ENCODE results near the gene ADM.

Gene ADM

DNA sequence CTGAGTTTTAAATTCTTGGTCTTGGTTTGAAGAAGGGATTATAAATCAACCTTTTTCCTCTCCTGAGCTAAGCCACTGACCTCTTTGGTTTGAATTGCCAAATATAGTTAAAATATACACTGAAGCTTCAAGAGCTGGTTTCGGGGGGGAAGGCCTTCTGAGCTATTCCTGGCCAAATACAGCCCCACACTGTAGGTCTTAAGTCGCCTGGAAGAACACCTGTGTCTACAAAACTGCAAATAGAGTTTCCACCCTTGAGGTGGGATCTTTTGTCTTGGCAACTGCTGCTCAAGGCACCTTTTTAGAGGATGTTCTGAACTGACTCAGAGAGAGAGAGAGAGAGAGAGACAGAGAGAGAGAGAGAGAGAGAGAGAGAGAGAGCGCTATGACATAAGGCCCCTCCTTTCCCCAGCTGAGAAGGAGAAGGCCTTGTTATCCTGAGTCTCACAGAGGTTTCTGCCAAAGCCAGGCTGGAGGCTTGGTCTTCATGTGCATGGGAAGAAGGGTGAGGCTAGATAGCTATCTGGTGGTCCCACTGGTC is 5.5 kb downstream of the ADM start:
- no peak for DNase-seq

DNA sequence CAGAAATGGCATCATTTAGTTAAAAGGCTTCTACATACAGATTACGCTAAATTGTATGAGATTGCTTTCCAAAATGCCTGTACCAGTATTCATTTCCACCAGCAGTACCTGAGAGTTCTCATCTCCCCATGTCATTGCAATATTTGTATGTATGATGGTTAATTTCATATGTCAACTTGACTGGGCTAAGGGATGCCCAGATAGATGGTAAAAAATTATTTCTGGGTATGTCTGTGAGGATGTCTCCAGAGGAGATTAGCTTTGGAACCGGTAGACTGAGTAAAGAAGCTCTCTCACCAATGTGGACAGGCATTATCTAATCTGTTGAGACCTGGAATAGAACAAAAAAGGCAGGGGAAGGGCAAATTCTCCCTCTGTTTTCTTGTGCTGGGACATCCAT is 6.9 kb downstream of the ADM start:
- no peak for DNase-seq

DNA sequence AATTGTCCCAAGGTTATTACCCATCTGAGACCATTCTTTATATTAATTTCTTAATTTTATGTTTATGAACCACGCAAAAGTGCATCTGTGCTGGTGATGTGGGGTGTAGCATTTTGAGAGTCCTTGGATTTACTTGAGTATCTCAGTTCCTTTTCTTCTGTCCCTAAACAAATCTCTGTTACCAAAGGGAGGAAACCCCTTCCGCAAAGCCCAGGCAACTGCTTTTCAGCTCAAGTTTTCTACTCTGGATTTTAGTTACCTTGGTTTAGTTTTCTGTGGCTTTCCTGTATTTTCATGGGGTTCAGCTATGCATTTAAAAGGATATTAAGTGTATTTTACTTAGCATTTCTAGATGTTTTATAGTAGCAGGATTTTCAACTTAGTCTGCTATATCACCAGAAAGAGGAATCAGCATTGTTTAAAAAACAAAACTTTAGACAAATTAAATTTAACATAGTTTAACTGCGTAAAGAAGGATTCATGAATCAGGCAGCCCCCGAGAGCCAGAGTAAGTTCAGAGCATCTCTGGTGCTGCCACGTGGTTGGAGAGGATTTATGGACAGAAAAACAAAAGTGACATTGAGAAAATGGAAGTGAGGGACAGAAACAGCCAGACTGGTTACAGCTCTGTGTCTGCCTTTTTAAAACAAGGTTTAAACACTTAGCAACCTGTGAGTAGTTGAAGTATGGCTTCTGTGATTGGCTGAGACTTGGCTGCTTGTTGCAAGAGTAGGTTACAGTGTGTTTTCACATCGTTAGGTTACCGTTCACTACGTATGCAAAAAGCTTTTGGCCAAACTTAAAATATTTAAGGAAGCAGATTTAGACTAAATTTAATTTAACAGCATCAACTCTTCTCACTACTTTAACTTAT is 9.6 kb downstream of the ADM start:
- no peak for DNase-seq

DNA sequence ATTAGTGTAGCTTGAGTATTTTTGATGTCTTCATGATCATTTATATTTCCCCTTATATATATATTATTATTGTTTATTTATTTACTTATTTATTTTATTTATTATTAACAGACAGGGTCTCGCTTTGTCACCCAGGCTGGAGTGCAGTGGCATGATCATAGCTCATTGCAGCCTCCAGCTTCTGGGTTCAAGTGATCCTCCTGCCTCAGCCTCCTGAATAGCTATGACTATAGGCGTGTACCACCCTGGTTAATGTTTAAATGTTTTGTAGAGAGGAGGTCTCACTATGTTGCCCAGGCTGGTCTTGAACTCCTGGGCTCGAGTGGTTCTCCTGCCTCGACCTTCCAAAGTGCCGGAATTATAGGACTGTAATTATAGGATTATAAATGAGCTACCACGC is 10.2 kb downstream of the ADM start:
- no peak for DNase-seq

DNA sequence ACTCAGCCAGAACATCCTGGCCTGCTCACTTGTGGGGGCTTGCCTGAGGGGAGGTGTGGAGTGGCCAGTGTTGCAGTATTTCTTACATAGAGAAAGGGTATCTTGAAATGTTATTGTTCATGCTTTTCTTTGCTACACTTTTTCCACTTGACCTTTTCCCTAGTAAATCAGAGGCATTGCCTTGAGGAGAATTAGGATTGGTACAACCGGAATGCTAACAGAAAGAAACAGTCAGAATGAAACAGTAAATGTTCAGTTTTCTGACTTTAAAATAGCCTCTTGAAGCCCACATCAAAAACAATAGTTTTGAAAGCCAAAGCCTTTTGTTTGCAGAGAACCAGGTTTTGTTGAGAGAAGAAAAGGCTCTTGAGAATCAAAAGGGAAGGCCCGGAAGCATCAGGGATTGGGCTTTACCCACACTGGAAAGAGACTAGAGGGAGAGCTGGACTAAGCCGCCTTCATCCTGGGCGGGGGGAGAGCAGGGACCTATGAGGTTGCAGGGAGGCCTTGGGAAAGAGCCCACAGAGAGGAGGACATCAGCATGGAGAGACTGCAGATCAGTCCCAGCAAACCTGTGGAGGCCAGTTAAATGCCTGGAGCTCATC is 12.4 kb downstream of the ADM start:
- DNase-seq = no peak

DNA sequence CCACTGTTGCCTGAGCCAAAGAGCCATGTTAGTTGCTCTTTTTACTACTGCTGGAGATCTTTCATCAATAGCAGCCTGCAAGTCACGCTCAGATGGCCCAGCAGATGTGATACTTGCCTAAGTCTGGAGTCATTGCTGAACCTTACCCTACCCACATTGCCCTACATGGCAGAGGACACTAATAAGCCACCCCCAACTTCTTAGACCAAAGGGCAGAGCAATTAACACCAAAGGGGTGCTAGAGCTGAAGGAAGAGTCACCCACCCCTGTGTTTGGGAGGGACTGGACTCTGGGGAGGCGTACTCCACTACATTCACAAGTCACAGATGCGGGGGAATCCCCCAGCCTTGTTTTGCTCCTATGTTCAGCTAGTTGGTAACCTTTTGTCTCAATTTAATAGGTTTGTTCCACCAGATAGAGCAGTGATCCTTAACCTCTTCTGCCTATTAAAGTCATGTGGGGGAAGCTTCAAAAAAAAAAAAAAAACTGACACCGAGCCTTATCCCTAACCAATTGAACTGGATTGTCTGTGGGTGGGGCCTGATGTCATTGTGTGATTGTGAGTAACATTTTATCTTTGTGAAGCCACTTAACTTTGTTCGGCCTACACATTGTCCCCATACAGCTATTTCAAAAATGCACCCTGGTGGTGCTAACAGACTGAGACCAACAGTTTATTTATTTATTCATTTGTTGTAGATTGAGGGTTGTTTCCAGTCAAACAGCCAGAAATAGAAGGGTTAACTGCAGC is 13.1 kb downstream of the ADM start:
- no peak for DNase-seq

DNA sequence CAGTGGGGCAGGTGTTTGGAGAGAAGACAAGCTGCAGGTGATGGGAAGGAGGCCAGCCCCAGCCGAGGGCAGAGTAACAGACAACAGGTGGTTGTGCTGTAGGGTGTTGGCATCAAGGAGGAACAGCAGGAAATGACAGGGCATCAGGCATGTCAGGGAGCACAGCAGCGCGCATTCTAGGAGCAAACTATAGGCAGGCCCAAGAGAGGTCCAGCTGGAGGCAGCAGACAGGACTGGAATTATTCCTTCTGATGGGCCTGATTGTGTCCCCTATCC is 13.6 kb downstream of the ADM start:
- DNase-seq = no peak

DNA sequence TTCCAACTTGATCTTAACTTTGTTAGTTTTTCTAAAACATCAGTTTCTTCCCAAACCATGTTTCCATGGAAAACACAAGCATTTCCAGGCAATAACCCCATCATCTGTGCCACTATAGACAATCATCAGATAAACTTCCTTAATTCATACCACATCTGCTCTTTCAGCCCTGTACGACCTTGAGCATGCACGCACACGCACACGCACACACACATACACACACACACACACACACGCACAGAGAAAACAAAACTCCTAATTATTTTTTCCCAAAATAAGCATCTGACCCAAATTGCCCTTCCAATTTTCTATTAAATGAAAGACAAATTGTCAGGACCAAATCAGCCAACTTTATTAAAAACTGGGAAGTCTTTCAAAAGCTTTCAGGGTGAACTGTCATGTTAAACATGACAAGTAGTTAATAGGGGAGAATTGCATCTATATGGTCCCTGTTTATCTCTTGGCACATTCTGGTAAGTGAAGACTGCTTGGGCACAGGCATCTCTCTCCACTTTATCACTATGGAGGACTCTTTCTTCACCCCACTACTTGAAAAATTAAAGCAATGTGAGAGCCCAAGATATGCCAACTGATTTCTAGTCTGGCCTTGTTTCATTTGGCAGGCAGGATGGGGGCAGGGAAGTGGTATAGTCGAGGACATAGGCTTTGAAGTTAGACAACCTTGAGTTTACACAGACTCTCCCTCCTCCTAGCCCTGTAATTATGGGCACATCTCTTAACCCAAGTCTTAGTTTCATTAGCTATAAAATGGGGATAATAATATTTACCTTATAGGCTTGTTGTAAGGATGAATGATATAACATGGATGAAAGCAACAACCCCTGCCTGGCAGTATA is 15.1 kb downstream of the ADM start:
- no peak for DNase-seq

DNA sequence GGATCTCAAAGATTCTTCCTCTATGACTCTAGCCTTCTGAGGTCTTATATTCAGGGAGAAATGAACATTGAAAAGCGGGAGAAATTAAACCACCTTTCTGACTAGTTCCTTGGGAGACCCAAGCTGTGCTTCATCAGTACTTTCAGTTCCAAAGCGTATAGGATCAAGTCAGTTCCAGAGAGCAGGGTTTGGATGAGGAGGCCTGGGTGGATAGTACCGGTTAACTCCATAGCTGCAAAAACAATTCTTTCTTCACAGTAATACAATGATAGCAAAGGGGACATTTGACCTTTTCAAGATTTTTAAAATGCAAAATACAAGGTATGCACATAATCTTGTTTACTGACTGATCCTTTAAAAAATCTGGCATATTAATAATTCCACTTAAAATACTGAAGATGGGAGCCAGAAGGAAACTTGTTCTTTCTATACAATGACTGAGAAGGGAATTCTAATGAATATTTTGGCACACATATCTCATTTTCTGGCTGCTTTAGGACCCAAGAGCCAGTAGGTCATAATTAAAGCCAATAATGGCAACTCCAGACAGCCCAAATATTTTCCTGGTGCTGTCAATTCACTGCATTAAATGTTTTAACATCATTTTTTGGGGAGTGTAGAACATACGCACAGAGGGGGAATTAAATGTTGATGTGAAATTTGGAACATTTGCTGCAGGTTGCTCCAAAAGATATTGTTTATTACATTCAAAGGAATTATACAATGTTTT is 16.0 kb downstream of the ADM start:
- DNase-seq = no peak

DNA sequence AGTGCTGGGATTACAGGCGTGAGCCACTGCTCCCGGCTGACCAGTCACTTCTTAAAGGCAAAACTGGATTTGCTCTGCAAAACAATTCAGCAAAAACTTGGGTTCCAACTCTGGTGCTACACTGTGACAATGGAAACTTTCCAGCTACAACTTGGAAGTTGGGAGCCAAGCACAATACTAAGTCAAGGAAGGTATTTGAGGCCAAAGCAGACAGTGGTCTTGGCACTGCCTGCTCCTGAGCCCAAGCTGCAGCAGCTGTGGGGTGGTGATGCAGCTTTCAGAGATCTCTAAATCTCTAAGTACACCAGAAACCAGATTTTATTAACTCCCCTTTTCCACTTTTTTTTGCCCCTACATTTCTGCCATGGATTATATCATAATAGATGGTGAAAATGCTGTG is 17.5 kb downstream of the ADM start:
- DNase-seq = no peak

DNA sequence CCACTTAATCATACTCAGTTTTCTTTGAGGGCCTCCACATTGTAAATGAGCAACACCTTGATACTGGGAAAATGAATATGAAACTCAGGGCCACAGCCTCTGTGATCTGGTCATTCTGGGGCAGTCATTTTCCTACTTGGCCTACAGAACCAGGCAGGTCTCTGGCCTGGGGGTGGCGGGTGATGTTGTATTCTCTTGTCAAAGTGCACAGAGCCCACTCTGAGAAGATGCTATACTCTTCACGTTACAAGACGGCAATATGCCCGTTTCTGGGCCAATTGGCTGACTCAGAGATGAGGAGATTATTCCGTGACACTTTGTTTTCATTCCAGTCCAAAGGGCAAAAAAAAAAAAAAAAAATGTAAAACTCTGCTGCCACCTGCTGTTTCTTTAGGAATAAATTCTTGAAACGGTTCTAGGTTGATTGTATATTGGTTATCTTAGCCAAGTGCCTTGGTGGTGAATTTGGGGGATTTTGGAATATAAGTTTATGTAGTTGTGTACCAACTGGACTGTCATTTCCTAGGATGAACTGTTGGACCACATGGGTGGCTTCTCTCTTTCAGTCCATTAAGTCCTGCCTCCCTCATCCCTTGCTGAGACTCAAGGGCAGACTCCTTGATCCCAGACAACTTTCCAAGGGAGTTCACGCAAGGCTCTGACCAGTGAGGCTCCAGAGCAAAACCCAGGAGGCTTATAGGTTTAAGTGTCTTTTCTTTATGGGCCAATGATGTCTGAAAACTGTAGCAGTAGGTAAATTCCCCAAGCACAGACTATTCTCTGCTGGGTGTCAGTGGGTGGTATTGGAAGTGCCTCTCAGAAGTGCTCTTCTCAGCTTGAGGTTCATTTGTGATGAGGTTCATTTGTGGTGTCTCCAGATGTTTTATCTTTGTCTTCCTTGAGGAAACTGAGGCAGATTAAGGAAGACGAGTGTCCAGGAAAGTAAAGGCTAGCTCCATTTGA is 18.2 kb downstream of the ADM start:
- DNase-seq = peak; percentile 45

DNA sequence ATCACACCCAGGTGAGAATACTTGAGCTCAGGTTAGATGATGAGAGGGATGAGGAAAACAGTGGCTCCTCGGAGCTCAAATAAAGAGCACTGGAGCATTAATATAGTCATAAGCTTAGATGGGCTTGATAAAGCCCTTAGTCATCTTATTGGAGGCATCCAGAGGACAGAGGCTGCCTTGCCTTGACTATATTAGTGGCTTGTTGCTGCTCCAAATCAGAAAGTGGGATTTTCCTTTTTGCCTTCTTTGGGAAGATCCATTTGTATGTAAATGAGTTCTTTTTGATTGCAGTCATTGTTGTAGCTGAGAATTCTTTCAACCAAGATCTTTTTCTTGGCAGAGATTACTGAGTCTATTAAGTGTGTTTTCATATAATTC is 18.9 kb downstream of the ADM start:
- no peak for DNase-seq

DNA sequence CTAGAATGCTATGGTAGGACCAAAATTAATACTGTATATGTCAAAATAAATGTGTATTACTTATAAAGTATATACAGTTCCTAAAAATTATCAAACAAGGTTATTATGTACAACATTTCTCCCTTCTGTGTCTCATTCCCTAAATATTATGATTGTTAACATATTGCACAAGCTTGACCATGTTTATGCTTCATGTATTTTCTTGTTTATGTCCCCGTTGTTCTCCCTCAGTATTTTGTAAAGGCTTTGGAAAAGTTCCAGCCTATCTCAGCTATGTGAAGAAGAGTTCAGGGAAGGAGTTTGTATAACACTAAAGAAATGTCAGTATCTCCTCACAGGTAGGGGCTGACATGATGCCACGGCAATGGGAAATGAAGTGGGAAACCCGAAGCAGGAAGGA is 19.6 kb downstream of the ADM start:
- DNase-seq = no peak

DNA sequence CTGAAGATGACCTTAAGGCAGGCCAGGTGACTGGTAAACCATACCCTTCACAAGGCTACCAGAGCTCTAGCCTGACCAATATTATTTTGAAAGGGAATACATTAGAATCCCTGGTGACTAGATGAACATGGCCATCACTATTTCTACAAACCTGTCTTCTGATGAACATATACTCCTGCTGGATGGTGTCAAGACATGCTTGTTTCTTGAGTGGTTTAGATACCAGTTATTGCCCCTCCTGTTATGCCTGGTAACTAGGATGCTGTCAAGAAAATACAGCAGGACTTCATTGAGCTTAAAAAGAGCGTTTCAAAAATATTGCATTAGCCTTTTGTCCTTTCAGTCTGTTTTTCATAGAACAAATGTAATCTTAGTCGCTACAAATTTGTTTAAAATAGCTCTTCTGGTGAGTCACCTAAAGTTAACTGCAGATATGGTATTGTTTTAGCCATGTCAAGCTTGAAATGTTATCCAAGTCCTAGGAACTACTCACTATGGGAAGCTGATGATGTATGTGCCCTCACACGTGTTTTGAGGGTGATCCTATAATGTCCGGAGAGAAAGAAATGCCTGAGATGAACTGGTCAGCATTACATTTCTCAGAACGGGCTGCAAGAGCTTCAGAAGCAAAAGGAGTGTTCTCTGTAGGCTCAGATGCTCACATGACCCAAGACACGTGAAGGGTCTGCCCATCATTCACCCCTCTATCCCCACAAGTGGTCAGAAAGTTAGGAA is 20.6 kb downstream of the ADM start:
- DNase-seq = no peak

DNA sequence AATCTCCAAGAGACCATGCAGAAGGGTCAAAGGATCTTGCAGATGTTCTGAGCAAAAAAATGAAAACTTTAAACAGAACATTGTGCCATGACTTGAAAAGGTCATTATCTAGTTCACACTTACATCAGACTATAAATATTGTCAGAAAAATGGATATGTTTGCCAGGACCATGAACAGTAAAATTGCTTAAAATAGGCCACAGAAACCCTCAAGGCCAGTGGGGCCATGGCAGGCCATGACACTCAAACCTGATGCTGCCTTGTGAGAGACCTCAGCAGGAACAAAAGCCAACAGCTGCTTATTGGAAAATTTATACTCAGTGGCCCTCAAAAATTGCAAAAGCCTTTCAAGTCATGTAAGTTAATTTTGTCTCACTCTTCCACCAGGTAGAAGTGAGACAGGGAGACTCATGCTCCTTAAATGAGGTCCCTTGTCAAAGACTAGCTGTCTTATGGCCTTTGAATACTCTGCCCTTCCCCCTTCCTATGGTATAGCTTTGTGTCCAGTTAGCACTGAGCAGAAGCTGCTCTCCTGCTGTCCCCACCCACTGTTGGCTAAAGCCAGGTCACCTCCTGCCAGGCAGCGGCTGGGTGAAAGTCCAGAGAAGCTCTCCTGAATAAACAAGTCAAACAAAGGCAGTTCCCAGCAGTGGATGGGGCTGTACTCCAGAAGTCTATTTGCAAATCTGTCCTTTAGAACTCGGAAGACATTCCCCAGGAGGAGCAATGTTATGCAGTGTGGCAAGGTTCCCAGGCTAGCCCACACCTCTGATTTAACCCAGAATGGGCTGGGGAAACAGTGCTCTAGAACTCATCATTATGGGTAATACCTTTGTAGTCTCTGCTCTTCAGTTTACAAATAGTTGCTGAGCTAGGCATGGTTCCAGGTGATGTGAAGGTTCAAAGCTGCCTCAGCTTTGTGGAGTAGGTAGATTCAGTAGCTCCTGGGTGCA is 21.4 kb downstream of the ADM start:
- DNase-seq = no peak

DNA sequence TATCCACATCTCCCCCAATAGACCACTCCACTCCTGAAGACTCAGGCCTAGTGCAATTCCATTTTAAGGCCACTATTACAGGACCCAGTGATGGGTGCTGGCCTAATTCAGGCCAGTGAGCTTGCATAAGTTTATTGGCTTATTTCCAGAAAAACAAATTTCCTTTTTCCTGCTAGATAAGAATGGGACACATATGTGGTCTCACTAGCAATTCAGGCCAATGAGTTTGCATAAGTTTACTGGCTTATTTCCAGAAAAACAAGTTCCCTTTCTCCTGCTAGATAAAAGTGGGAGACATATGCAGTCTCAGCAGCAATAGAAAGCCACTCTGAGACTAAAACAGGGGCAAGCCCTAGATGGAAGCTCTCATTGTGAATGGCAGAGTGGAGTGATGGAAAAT is 22.4 kb downstream of the ADM start:
- no peak for DNase-seq

DNA sequence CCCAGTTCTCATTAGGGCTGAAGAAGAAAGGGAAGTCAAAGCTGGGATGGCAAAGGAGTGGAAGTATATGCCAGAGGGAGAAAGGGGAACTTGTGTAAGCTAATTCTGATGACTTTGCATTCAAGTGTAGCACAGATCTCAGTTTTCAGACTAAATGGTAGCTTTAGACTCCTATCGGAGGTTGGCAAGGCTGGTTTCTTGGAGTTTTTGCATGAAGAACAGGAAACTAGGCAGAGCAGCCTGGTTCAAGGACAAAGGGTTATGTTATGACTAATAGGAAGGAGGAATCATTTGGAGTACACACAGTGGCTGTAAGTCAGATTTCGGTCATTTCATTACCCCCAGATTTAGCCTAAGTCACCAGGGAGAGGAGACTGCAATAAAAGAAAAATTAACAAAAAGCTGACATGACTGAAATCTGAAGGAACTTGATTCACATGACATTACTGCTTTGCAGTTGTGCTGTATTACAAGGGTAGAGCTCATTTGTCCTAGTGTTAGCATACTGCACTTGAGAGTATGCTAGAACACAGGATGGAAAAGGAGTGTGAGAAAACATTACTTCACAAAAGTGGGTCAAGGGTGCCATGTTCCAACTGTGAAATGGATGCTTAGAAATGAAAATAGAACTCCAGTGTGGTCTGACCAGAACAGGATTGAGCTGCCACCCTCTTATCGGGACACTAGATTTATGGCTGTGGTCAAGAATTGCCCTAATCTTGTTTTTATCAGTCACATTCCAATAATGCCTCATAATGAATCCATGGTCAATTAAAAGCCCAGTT is 23.6 kb downstream of the ADM start:
- no peak for DNase-seq

DNA sequence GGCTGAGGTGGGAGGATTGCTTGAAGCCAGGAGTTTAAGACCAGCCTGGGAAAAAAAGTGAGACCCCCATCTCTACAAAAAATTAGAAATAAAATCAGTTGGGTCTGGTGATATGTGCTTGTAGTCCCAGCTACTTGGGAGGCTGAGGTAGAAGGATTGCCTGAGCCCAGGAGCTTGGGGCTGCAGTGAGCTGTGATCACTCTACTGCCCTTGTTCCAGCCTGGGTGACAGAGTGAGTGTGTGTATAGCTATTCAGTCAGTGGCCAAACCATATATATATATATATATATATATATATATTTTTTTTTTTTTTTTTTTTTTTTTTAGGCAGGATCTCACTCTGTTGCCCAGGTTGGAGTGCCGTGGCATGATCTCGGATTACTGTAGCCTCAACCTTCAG is 24.5 kb downstream of the ADM start:
- no peak for DNase-seq

All from CD4-positive, alpha-beta T cell treated with Interleukin-6 for 4 hours (primary cell).